ENCODE measurements around the gene YWHAH. TPM values are rescaled to one million over a fixed set of nuclear protein-coding genes. Genes with fewer than 3 reads are reported as not detected.

The YWHAH gene
- polyA plus RNA-seq, 3 donors: 59.5 to 136 (median 132) TPM

DNA sequence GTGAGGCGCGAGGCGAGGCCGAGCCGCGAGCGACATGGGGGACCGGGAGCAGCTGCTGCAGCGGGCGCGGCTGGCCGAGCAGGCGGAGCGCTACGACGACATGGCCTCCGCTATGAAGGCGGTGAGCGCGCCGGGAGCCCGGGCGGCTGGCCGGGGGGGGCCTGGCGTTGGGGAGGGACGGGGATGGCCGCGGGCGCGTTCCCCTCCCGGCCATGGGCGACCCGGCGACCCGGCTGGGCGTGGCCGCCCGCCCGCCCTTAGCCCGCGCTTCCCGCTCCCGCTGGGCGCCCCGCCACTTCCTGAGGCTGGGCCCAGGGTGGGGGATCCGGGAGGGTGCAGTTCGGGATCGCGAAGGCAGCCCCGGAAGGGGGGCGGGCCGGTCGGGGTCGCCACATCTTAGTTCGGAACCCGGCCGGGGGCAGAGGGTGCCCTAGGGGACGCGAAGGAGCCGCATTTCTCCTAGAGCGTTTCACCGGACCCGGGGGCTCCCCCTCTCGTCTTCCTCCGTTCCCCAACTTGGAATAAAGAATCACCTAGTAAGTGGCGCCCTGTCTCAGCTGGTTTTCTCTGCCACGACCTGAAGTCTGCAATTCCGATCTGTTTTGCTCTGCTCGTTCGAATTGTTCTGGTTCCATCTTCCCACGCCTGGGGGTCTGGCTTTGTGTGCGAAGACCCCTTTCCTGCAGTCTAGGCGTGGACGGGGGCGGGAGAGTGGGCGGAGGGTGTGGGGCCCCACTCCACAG is 536 bp downstream of the YWHAH start:
- H3K9me3 Mint-ChIP-seq: no peaks in the 10 kb centered on the region
- H3K27me3 Mint-ChIP-seq (ENCODE audit: low read depth in 3 of 3): peaks cover 0 to 1% (median 0%) of the 10 kb centered on the region in 3 donors
- peak overlapping the region; percentile 77 for H2AFZ ChIP-seq (ENCODE audit: insufficient read depth, low read depth, low read length, poor library complexity, severe bottlenecking)

DNA sequence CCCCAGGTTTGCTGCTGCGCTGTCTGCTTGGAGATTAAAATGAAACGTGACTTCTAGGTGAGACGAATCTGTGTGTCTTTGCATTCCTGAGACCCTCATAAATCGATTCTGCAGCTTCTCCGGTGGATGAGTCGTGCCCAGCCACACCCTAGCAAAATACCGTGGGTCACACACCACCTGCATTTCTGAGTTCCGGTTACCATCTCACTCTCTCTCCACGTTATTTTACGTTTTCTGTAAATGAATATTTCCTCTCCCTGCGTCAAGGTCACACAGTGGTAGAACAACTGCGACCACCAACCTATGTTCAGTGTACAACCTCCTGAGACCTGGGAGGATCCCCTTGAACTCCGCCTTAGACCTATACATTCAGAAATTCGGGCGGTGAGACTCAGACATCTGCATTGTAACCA is 1.1 kb downstream of the YWHAH start:
- Histone ChIP-seq H4K20me1 (ENCODE audit: insufficient read depth, low read length) (peaks cover 55% of the 10 kb centered on the region), H3K9me3 (replicated peaks in 1 of 2; ENCODE audit: control insufficient read depth in 1 of 2, insufficient read depth in 1 of 2, low read length in 2 of 2) (no peaks in the 10 kb centered on the region), H3K4me1 (ENCODE audit: control insufficient read depth in 1 of 2, insufficient read depth in 2 of 2, low read length in 2 of 2) (peaks cover 40 to 49% of the 10 kb centered on the region in 2 donors), H2AFZ (ENCODE audit: insufficient read depth, low read depth, low read length, poor library complexity, severe bottlenecking) (peak overlapping the region; percentile 77), H3K4me2 (replicated peaks; ENCODE audit: extremely low read depth, low read length, poor library complexity, severe bottlenecking) (peak overlapping the region; percentile 99), H3K27me3 (ENCODE audit: control insufficient read depth in 2 of 2, insufficient read depth in 2 of 2, low read length in 2 of 2) (no peaks in the 10 kb centered on the region), H3K36me3 (replicated peaks in 1 of 2; ENCODE audit: control insufficient read depth in 1 of 2, insufficient read depth in 2 of 2, low read length in 2 of 2) (peaks cover 16 to 31% of the 10 kb centered on the region in 2 donors), H3K4me3 (replicated peaks in 1 of 3; ENCODE audit: low read depth in 2 of 3, low read length in 3 of 3) (peak overlapping the region; percentile 79 to 99 (median 96)), H3K9ac (ENCODE audit: insufficient read depth, low read length, poor library complexity, severe bottlenecking) (peak overlapping the region; percentile 78), H3K79me2 (ENCODE audit: insufficient read depth, low read length) (peaks cover 59% of the 10 kb centered on the region), H3K27ac (ENCODE audit: low read depth in 1 of 2, low read length in 2 of 2) (peak overlapping the region; percentile 42 to 85)
- peaks cover 34% of the 10 kb centered on the region for H3K4me1 Mint-ChIP-seq
- H3K9me3 Mint-ChIP-seq: no peaks in the 10 kb centered on the region
- H3K27me3 Mint-ChIP-seq (ENCODE audit: low read depth in 3 of 3): peaks cover 0 to 1% (median 0%) of the 10 kb centered on the region in 3 donors
- H3K4me3 Mint-ChIP-seq: no peak overlapping the region
- no peak overlapping the region for H3K27ac Mint-ChIP-seq
- intact Hi-C loops (cut with micrococcal nuclease): loop anchor here (10.0 kb wide), 3 partner anchors 191 to 311 kb away; partner anchors contain the start of genes PISD (in 2 of the 2), DEPDC5 (in 1 of the 2) and PRR14L (in 1 of the 2)
- WGBS (ENCODE audit: insufficient coverage): 0% methylated on average over 12 of the region's 15 CpGs
- DNase-seq: no peak
- TF ChIP-seq, protein P1, sequence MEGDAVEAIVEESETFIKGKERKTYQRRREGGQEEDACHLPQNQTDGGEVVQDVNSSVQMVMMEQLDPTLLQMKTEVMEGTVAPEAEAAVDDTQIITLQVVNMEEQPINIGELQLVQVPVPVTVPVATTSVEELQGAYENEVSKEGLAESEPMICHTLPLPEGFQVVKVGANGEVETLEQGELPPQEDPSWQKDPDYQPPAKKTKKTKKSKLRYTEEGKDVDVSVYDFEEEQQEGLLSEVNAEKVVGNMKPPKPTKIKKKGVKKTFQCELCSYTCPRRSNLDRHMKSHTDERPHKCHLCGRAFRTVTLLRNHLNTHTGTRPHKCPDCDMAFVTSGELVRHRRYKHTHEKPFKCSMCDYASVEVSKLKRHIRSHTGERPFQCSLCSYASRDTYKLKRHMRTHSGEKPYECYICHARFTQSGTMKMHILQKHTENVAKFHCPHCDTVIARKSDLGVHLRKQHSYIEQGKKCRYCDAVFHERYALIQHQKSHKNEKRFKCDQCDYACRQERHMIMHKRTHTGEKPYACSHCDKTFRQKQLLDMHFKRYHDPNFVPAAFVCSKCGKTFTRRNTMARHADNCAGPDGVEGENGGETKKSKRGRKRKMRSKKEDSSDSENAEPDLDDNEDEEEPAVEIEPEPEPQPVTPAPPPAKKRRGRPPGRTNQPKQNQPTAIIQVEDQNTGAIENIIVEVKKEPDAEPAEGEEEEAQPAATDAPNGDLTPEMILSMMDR (IDR thresholded peaks at IDR 0.05): no peak
- H3K36me3 Mint-ChIP-seq: peaks cover 19 to 26% of the 10 kb centered on the region in 2 donors

More for the DNA sequence above, 536 bp downstream of the YWHAH start:
- H3K4me1 ChIP-seq (ENCODE audit: control insufficient read depth in 1 of 2, insufficient read depth in 2 of 2, low read length in 2 of 2): peaks cover 40 to 49% of the 10 kb centered on the region in 2 donors
- H3K9ac ChIP-seq (ENCODE audit: insufficient read depth, low read length, poor library complexity, severe bottlenecking): peak overlapping the region; percentile 78
- H3K4me1 Mint-ChIP-seq: peaks cover 34% of the 10 kb centered on the region
- H3K27ac Mint-ChIP-seq: peak overlapping the region in 1 of 7 donors; percentile 50
- peak overlapping the region; percentile 79 to 99 (median 96) for H3K4me3 ChIP-seq (replicated peaks in 1 of 3; ENCODE audit: low read depth in 2 of 3, low read length in 3 of 3)
- DNase-seq: no peak
- intact Hi-C loops (cut with micrococcal nuclease): loop anchor here (5.0 to 10.0 kb wide), 4 partner anchors 190 to 310 kb away; partner anchors contain the start of genes DEPDC5 (in 2 of the 2), PISD (in 2 of the 2) and PRR14L (in 2 of the 2)
- H3K79me2 ChIP-seq (ENCODE audit: insufficient read depth, low read length): peaks cover 53% of the 10 kb centered on the region
- H3K36me3 ChIP-seq (replicated peaks in 1 of 2; ENCODE audit: control insufficient read depth in 1 of 2, insufficient read depth in 2 of 2, low read length in 2 of 2): peaks cover 12 to 25% of the 10 kb centered on the region in 2 donors
- H4K20me1 ChIP-seq (ENCODE audit: insufficient read depth, low read length): peaks cover 49% of the 10 kb centered on the region
- peak overlapping the region; percentile 99 for H3K4me2 ChIP-seq (replicated peaks; ENCODE audit: extremely low read depth, low read length, poor library complexity, severe bottlenecking)
- WGBS (ENCODE audit: insufficient coverage): 1% methylated on average over 72 of the region's 76 CpGs
- peak overlapping the region in 1 of 2 donors; percentile 51 for H3K4me3 Mint-ChIP-seq
- H3K9me3 ChIP-seq (replicated peaks in 1 of 2; ENCODE audit: control insufficient read depth in 1 of 2, insufficient read depth in 1 of 2, low read length in 2 of 2): no peaks in the 10 kb centered on the region
- H3K27me3 ChIP-seq (ENCODE audit: control insufficient read depth in 2 of 2, insufficient read depth in 2 of 2, low read length in 2 of 2): no peaks in the 10 kb centered on the region
- TF ChIP-seq, protein P1 (IDR thresholded peaks at IDR 0.05): no peak
- peaks cover 15 to 20% of the 10 kb centered on the region in 2 donors for H3K36me3 Mint-ChIP-seq
- H3K27ac ChIP-seq (ENCODE audit: low read depth in 1 of 2, low read length in 2 of 2): peak overlapping the region; percentile 42 to 85

Measured in CD14-positive monocyte (primary cell).